K562 (cell line): ENCODE measurements around the gene THYN1. TPM values are rescaled to one million over a fixed set of nuclear protein-coding genes. Genes with fewer than 3 reads are reported as not detected.

Experiments used
- ATAC-seq: fragments of 200-7000 bp; cut with Tn5 transposase; 3 replicates; pipeline ENCODE4 v1.9.1; 2020; ENCODE audit warnings: moderate library complexity
- BruUV-seq: library from RNA; stranded (reverse); fragments of 400-500 nt; replicated peaks from 2 replicates; lab custom pipeline; 2021; lab: Mats Ljungman, UMichigan
- CTCF ChIA-PET: fragments of 300-600 bp; formaldehyde crosslinking; extraction: SDS; loops from one replicate; lab custom pipeline; 2021; ENCODE audit warnings: low intra/inter-chr PET ratio; lab: Yijun Ruan, JAX
- POLR2A ChIA-PET: fragments of 300-600, 350-650 bp; sonication (Branson Sonifier 250); formaldehyde crosslinking; extraction: SDS; loops from one replicate; lab custom pipeline; 2021; ENCODE audit warnings: antibody characterized with exemption, inconsistent platforms; lab: Yijun Ruan, JAX
- DNase-seq, 4 experiments: peaks; one replicate each; pipeline versions ENCODE4 v3.0.0 to v3.0.0-alpha.2; 2011 to 2018; ENCODE audit warnings: low spot score in 3 of 4, mixed read lengths in 3 of 4; ENCODE audit errors: extremely low read depth in 1 of 4
- FAIRE-seq: peaks from 2 replicates; lab custom pipeline; 2011; peaks lifted over from hg19 to GRCh38; lab: Jason Lieb, UNC
- H2AFZ ChIP-seq: 2 replicates; pipeline ENCODE4 v1.6.0; 2011; ENCODE audit warnings: low read depth, low read length, control low read depth, inconsistent platforms
- H3K27ac ChIP-seq: fragments of 200-600 bp; 3 replicates; pipeline ENCODE4 v1.8.0; 2011; ENCODE audit warnings: low read depth, mild to moderate bottlenecking, control low read depth, inconsistent platforms, low read length, moderate library complexity, mixed read lengths; ENCODE audit errors: extremely low read depth
- H3K27me3 ChIP-seq, 2 experiments: fragments of 300-600 bp in 1 of 2; 2 replicates in 1 of 2; 3 replicates in 1 of 2; pipeline versions ENCODE4 v1.6.0 to v1.8.0; 2011; ENCODE audit warnings: inconsistent platforms in 2 of 2, low read length in 2 of 2, mild to moderate bottlenecking in 1 of 2, mixed read lengths in 1 of 2, moderate library complexity in 1 of 2; ENCODE audit not compliant: control insufficient read depth in 2 of 2, insufficient read depth in 2 of 2
- H3K36me3 ChIP-seq: fragments of 300-600 bp; 3 replicates; pipeline ENCODE4 v1.8.0; 2011; ENCODE audit warnings: mild to moderate bottlenecking, low read length, inconsistent platforms; ENCODE audit not compliant: control insufficient read depth, insufficient read depth
- H3K4me1 ChIP-seq, 2 experiments: fragments of 200-600 bp in 1 of 2; replicated peaks in 1 of 2; 2 replicates in 1 of 2; 3 replicates in 1 of 2; pipeline versions ENCODE4 v1.5.1 to v1.8.0; 2011; ENCODE audit warnings: inconsistent platforms in 2 of 2, low read length in 2 of 2, mild to moderate bottlenecking in 1 of 2, mixed read lengths in 1 of 2, moderate library complexity in 1 of 2; ENCODE audit not compliant: control insufficient read depth in 2 of 2, insufficient read depth in 2 of 2
- H3K4me2 ChIP-seq: 2 replicates; pipeline ENCODE4 v1.6.1; 2011; ENCODE audit warnings: low read length, control low read depth, inconsistent platforms, mixed read lengths; ENCODE audit not compliant: insufficient read depth
- H3K4me3 ChIP-seq: fragments of 200-600 bp; sonication (generic), shearing (Covaris generic); 2 replicates; pipeline ENCODE4 v1.5.1; 2016; ENCODE audit warnings: control low read depth, inconsistent platforms
- H3K79me2 ChIP-seq: fragments of 200-600 bp; 3 replicates; pipeline ENCODE4 v1.8.0; 2011; ENCODE audit warnings: low read length, inconsistent platforms; ENCODE audit not compliant: control insufficient read depth, insufficient read depth
- H3K9ac ChIP-seq, 2 experiments: 2 replicates each; pipeline versions ENCODE4 v1.6.0 to v1.6.1; 2011; ENCODE audit warnings: low read depth in 2 of 2, low read length in 2 of 2, control low read depth in 1 of 2, inconsistent platforms in 1 of 2, mild to moderate bottlenecking in 1 of 2, mixed read lengths in 1 of 2; ENCODE audit not compliant: insufficient read depth in 1 of 2
- H3K9me1 ChIP-seq: one replicate; pipeline ENCODE4 v1.6.0; 2011; ENCODE audit warnings: inconsistent platforms, mild to moderate bottlenecking, low read length, moderate library complexity; ENCODE audit not compliant: control insufficient read depth, insufficient read depth
- H3K9me3 ChIP-seq: replicated peaks from 2 replicates; pipeline ENCODE4 v1.5.1; 2011; ENCODE audit warnings: low read depth, low read length, inconsistent platforms; ENCODE audit not compliant: control insufficient read depth, insufficient read depth
- H4K20me1 ChIP-seq: replicated peaks from 2 replicates; pipeline ENCODE4 v1.6.1; 2011; ENCODE audit warnings: low read length, inconsistent platforms, mixed read lengths; ENCODE audit not compliant: control insufficient read depth, insufficient read depth
- BCOR ChIP-seq: fragments of 450-650 bp; IDR thresholded peaks from 2 replicates; pipeline ENCODE4 v1.6.1; 2016
- CBX2 ChIP-seq: fragments of 200-600 bp; sonication (generic); IDR thresholded peaks from one replicate; pipeline ENCODE4 v1.6.1; 2012; ENCODE audit warnings: mild to moderate bottlenecking, low read length, inconsistent platforms; ENCODE audit not compliant: insufficient read depth, poor library complexity, severe bottlenecking
- HMGN3 ChIP-seq: IDR thresholded peaks from 2 replicates; pipeline ENCODE4 v1.6.1; 2011; ENCODE audit warnings: borderline replicate concordance, low read depth, mild to moderate bottlenecking, mixed read lengths, low read length; ENCODE audit not compliant: insufficient read length; ENCODE audit errors: extremely low read depth
- KAT2B ChIP-seq: IDR thresholded peaks from one replicate; pipeline ENCODE4 v1.6.1; 2012; ENCODE audit warnings: low read depth, mild to moderate bottlenecking, control low read depth, inconsistent platforms, low read length, moderate library complexity
- MYBL2 ChIP-seq, 2 experiments: fragments of 450-650 bp in 1 of 2; sonication (generic) in 1 of 2; formaldehyde crosslinking in 1 of 2; IDR thresholded peaks; 2 replicates each; pipeline versions ENCODE4 v1.6.1 to v1.8.1; 2017 to 2022; ENCODE audit warnings: borderline replicate concordance in 1 of 2, inconsistent platforms in 1 of 2, low read depth in 1 of 2, mild to moderate bottlenecking in 1 of 2, missing genetic modification reagents in 1 of 2, moderate library complexity in 1 of 2
- MYNN ChIP-seq, 2 experiments: sonication (generic); formaldehyde crosslinking in 1 of 2; IDR thresholded peaks; 2 replicates each; pipeline versions ENCODE4 v1.5.0 to v1.6.1; 2016 to 2020; ENCODE audit warnings: antibody characterized with exemption in 1 of 2, missing genetic modification reagents in 1 of 2
- RBM14 ChIP-seq: fragments of 200-400 bp; formaldehyde crosslinking; IDR thresholded peaks from 2 replicates; pipeline ENCODE4 v1.6.1; 2018; ENCODE audit warnings: low read depth, mild to moderate bottlenecking, low read length, moderate library complexity, borderline replicate concordance; ENCODE audit not compliant: insufficient read depth
- SRF ChIP-seq, 2 experiments: fragments of 250-450, 450-650 bp in 1 of 2; sonication (Bioruptor Pico) in 1 of 2; sonication (generic) in 1 of 2; formaldehyde crosslinking; IDR thresholded peaks; 2 replicates each; pipeline versions ENCODE4 v1.5.0 to v1.5.1; 2020 to 2022; ENCODE audit warnings: mild to moderate bottlenecking in 1 of 2, missing genetic modification reagents in 1 of 2
- U2AF1 ChIP-seq: fragments of 200-400 bp; formaldehyde crosslinking; optimal IDR thresholded peaks from 2 replicates; pipeline ENCODE3; 2017; ENCODE audit warnings: mild to moderate bottlenecking, low read depth, low read length, moderate library complexity
- WGBS: fragments of 100-300 bp; shearing (Covaris generic); methylation state at CpG from one replicate; pipeline ENCODE4 v1.1.6; 2016; ENCODE audit warnings: low coverage, mixed read lengths; ENCODE audit not compliant: insufficient coverage; ENCODE audit errors: missing lambda C conversion rate; 5-methylcytosine and 5-hydroxymethylcytosine counted together
- in situ Hi-C: fragments of 300-500 bp; cut with MboI; formaldehyde crosslinking; loops from 4 replicates; pipeline ENCODE4 v1.15.0; 2018; ENCODE audit warnings: inconsistent platforms, mixed read lengths
- intact Hi-C: fragments of 100-400 bp; cut with micrococcal nuclease; formaldehyde crosslinking; loops from 2 replicates; pipeline ENCODE4 v1.14.2; 2022
- polyA plus RNA-seq, 8 experiments: library from polyadenylated mRNA; depleted of rRNA in 4 of 8; stranded (reverse) in 5 of 8; unstranded in 3 of 8; fragments of >200 nt; fragmentation: Nextera tagmentation in 2 of 8; fragmentation: Illumina TruSeq in 1 of 8; extraction: Ambion mirVana in 2 of 8; extraction: Trizol in 1 of 8; gene quantifications; 2 replicates each; pipeline versions ENCODE4 v1.2.1 to v1.2.3, GENCODE V29; 2011 to 2014; ENCODE audit warnings: inconsistent platforms in 1 of 8, missing spikeins in 1 of 8
- total RNA-seq, 7 experiments: library from RNA; depleted of rRNA in 6 of 7; stranded (reverse); fragments of >200 nt in 6 of 7; fragmentation: Illumina TruSeq in 2 of 7; extraction: Trizol in 2 of 7; gene quantifications; 2 replicates each; pipeline versions ENCODE4 v1.2.1 to v1.2.3, GENCODE V29; 2011 to 2021; ENCODE audit warnings: low replicate concordance in 1 of 7

THYN1 gene
- total and polyA plus RNA-seq, 9 of the 15 experiments (the other 6 are each of a cell fraction or from before 2014, with no cell fraction given), result 54.9 to 279 (median 104) TPM

GRCh38 chr11:134275188-134275533 is 22.0 kb upstream of the THYN1 start:
- H3K36me3 ChIP-seq, result no peaks in the 10 kb centered on the region
- no peak overlapping the region for H3K4me2 ChIP-seq
- intact Hi-C loops (no loop called here), in situ Hi-C loops (no loop called here)
- POLR2A ChIA-PET, result no interaction called here
- no peaks in the 10 kb centered on the region for H3K9me3 ChIP-seq
- H3K27me3 ChIP-seq, result peaks cover 47 to 73% of the 10 kb centered on the region in 2 experiments
- DNase-seq, result no peak
- 3% methylated on average over 5 of the region's 5 CpGs for WGBS
- no peaks in the 10 kb centered on the region for H4K20me1 ChIP-seq
- 0 out of 3 replicates have a peak, but pooled peaks have one; percentile 7 for ATAC-seq
- H3K27ac ChIP-seq, result no peak overlapping the region
- TF ChIP-seq CBX2 (peak; percentile 61), KAT2B (no peak), MYBL2 (IDR thresholded peaks at IDR 0.05; ENCODE audit: low read depth) (no peak), MYBL2 (CRISPR knock-in tag; IDR thresholded peaks at IDR 0.05; ENCODE audit: borderline replicate concordance) (no peak)
- no peak for FAIRE-seq
- no peak overlapping the region for H2AFZ ChIP-seq
- CTCF ChIA-PET, result no interaction called here
- BruUV-seq, result no TSS peak
- H3K79me2 ChIP-seq, result no peaks in the 10 kb centered on the region
- no peak overlapping the region for H3K9ac ChIP-seq
- peaks cover 7 to 17% of the 10 kb centered on the region in 2 experiments; a peak in 3 of 5 replicates for H3K4me1 ChIP-seq
- no peaks in the 10 kb centered on the region for H3K9me1 ChIP-seq
- H3K4me3 ChIP-seq, result no peak overlapping the region

GRCh38 chr11:134273317-134273712 is 20.2 kb upstream of the THYN1 start:
- intact Hi-C loops, result loop anchor here (5.0 kb wide), 1 partner anchor 49 kb away; no protein-coding TSS in a partner anchor
- ChIA-PET POLR2A (interaction anchor here (0.5 to 1.2 kb wide), 5 partner anchors 10 to 482 kb away, joined by 3 to 4 read pairs (median 3); no protein-coding TSS in a partner anchor), CTCF (no interaction called here)
- ATAC-seq (no peak), FAIRE-seq (no peak), DNase-seq (no peak)
- Histone ChIP-seq H3K9me3 (no peaks in the 10 kb centered on the region), H4K20me1 (no peaks in the 10 kb centered on the region), H3K27ac (no peak overlapping the region), H3K9me1 (no peaks in the 10 kb centered on the region), H3K4me2 (no peak overlapping the region), H3K4me3 (no peak overlapping the region), H2AFZ (no peak overlapping the region), H3K36me3 (no peaks in the 10 kb centered on the region), H3K9ac (no peak overlapping the region), H3K27me3 (peaks cover 46 to 77% of the 10 kb centered on the region in 2 experiments), H3K4me1 (peaks cover 7 to 17% of the 10 kb centered on the region in 2 experiments; a peak in 3 of 5 replicates), H3K79me2 (no peaks in the 10 kb centered on the region)
- 0% methylated on average over 3 of the region's 3 CpGs for WGBS
- BruUV-seq, result no TSS peak
- in situ Hi-C loops, result no loop called here
- no peak for TF ChIP-seq MYNN (IDR thresholded peaks at IDR 0.05)
- TF ChIP-seq MYNN (CRISPR knock-in tag; IDR thresholded peaks at IDR 0.05), result no peak
- no peak for TF ChIP-seq U2AF1
- no peak for TF ChIP-seq SRF (CRISPR knock-in tag; IDR thresholded peaks at IDR 0.05)
- TF ChIP-seq RBM14, result no peak
- TF ChIP-seq BCOR, result no peak
- TF ChIP-seq HMGN3, result no peak
